ENCODE measurements around the gene MARF1.
"Not testable (repeated sequence)": the region's sequence is repeated elsewhere in the genome, so short reads cannot be mapped to it uniquely, and the experiment has no call there.

MARF1 gene

GRCh38 chr16:15650698-15651171, 7.8 kb upstream of the MARF1 start:
- no peak for DNase-seq

GRCh38 chr16:15650019-15650697, 7.2 kb upstream of the MARF1 start, which contains the start of gene NDE1:
NDE1 (plus strand) TSS chr16:15650245; CDS start chr16:15664779, 14,534 bp downstream.
- DNase-seq: peak; percentile 29

- DNase-seq: no peak
Observed at GRCh38 chr16:15649727-15650018, 6.7 kb upstream of the MARF1 start.

GRCh38 chr16:15649311-15649710, 6.4 kb upstream of the MARF1 start:
- DNase-seq: not testable (repeated sequence)

GRCh38 chr16:15648135-15648730, 5.3 kb upstream of the MARF1 start:
- DNase-seq: no peak

- no peak for DNase-seq
Observed at GRCh38 chr16:15647294-15648014, 4.5 kb upstream of the MARF1 start.

- not testable (repeated sequence) for DNase-seq
Observed at GRCh38 chr16:15646557-15647293, 3.8 kb upstream of the MARF1 start.

- not testable (repeated sequence) for DNase-seq
Observed at GRCh38 chr16:15644962-15645465, 2.1 kb upstream of the MARF1 start.

- no peak for DNase-seq
Observed at GRCh38 chr16:15644267-15644961, 1.5 kb upstream of the MARF1 start.

- DNase-seq: no peak
Observed at GRCh38 chr16:15643946-15644250, 944 bp upstream of the MARF1 start.

GRCh38 chr16:15642557-15643047, 352 bp downstream of the MARF1 start:
- no peak for DNase-seq

GRCh38 chr16:15641753-15642556, 999 bp downstream of the MARF1 start:
- DNase-seq: no peak

- no peak for DNase-seq
Observed at GRCh38 chr16:15640966-15641365, 2.0 kb downstream of the MARF1 start.

- no peak for DNase-seq
Observed at GRCh38 chr16:15639061-15639568, 3.8 kb downstream of the MARF1 start.

GRCh38 chr16:15636392-15636873, 6.5 kb downstream of the MARF1 start:
- no peak for DNase-seq

- no peak for DNase-seq
Observed at GRCh38 chr16:15635926-15636325, 7.0 kb downstream of the MARF1 start.

- DNase-seq: no peak
Observed at GRCh38 chr16:15631730-15632409, 11.1 kb downstream of the MARF1 start.

- no peak for DNase-seq
Observed at GRCh38 chr16:15621889-15622288, 21.1 kb downstream of the MARF1 start.

- no peak for DNase-seq
Observed at GRCh38 chr16:15621456-15621855, 21.5 kb downstream of the MARF1 start.

- no peak for DNase-seq
Observed at GRCh38 chr16:15620611-15621195, 22.3 kb downstream of the MARF1 start.

Data from NCI-H1048 (cell line).